T-helper 2 cell treated with Interferon-gamma antibody and Interleukin-4, amounts not matched to agents 5 μg/mL and 100 μg/mL, for 36 hours (primary cell): Measurements from ENCODE around the gene OCIAD2.
A peak's percentile ranks its signal among the peaks of the same experiment; 100 is the strongest.

Experiments
- DNase-seq: peaks from one replicate; pipeline ENCODE4 v3.0.0; 2021; ENCODE audit warnings: low spot score
- H3K27ac Mint-ChIP-seq: one replicate; pipeline ENCODE4 v1.8.0; 2021; ENCODE audit warnings: mild to moderate bottlenecking, mixed read lengths
- H3K27me3 Mint-ChIP-seq: one replicate; pipeline ENCODE4 v1.8.0; 2021; ENCODE audit warnings: low read depth, mixed read lengths
- H3K36me3 Mint-ChIP-seq: one replicate; pipeline ENCODE4 v1.8.0; 2021; ENCODE audit warnings: low read depth, mixed read lengths
- H3K4me1 Mint-ChIP-seq: one replicate; pipeline ENCODE4 v1.8.0; 2021; ENCODE audit warnings: low read depth, mixed read lengths
- H3K4me3 Mint-ChIP-seq: one replicate; pipeline ENCODE4 v1.8.0; 2022; ENCODE audit warnings: mild to moderate bottlenecking, moderate library complexity, mixed read lengths
- H3K9me3 Mint-ChIP-seq: one replicate; pipeline ENCODE4 v1.8.0; 2021; ENCODE audit warnings: mixed read lengths

OCIAD2 gene, protein sequence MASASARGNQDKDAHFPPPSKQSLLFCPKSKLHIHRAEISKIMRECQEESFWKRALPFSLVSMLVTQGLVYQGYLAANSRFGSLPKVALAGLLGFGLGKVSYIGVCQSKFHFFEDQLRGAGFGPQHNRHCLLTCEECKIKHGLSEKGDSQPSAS

DNA sequence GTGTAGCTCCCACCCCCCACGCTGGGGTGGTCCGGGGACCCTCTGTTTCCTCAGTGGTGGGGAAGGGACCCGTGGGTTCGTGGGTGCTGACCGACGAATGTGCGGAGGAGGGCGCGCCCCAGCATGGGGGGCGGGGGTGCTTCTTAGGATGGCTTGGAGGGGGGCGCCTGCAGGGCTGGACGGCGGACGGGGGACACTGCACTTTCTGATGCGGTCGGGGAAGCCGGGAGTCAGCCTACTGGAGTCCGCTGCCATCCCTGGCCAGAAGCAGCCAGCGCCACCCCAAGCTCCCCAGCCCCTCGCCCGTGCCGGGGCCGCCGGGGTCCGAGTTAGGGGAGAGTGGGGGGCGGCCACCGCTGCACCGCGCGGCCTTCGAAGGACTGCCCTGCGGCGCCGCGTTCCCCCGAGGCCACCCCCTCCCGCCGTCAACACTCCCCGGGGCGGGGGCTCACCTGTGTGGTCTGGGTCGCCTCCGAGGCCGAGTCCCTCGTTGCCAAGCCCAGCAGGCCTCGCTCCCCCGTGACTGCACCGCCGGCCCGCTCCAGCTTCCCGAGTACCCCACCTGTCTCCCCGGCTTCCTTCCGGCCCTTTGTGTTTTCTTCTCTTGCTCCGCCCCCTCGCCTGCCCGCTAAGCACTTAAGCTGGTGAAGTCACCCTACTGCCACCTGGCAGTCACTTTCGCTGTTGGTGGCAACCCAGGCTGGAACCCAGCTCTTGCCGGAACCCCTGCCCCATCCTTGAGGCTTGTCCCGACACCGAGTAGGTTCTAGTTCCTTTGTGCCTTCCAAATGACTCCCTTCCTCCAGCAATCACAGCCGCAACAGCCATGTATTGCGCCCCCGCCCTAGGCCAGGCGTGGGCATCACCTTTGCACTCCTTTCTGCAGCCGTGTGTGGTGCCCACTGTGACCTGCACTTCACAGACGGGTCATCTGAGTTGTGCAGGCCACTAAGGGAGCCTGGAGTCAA lies at the start of gene OCIAD2:
Gene OCIAD2 (minus strand): TSS at position 569 of the 968 bp plus-strand sequence. CDS start 2,225 bp downstream, outside the sequence.
- no peaks in the 10 kb centered on the region for H3K27me3 Mint-ChIP-seq
- peaks cover 22% of the 10 kb centered on the region for H3K36me3 Mint-ChIP-seq
- peak within 1 kb of the TSS; percentile 93 for H3K4me3 Mint-ChIP-seq
- peak within 1 kb of the TSS; percentile 89 for H3K27ac Mint-ChIP-seq
- H3K4me1 Mint-ChIP-seq: peaks cover 28% of the 10 kb centered on the region
- no peaks in the 10 kb centered on the region for H3K9me3 Mint-ChIP-seq
- peak; percentile 72 for DNase-seq

DNA sequence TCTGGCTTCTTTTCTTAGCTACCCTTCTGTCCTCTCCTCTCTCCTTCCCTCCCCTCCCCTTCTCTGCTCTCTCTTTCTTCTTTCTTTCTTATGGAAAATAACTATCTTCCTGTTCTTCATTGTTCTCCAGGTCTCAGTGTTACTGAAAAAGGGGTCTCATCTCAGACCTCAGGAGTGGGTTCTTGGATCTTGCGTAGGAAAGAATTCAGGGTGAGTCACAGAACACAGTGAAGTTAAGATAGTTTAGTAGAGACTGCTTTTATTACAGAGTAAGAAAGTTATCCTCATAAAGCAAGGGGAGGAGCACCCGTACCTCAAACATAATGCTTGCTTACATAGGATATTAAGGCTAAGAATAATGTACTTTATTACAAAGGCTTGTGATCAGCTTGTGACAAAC lies 47.7 kb upstream of the OCIAD2 start:
- H3K4me3 Mint-ChIP-seq: no peak overlapping the region
- H3K4me1 Mint-ChIP-seq: no peaks in the 10 kb centered on the region
- no peaks in the 10 kb centered on the region for H3K36me3 Mint-ChIP-seq
- H3K27ac Mint-ChIP-seq: no peak overlapping the region
- H3K27me3 Mint-ChIP-seq: peaks cover 6% of the 10 kb centered on the region
- no peak for DNase-seq
- no peaks in the 10 kb centered on the region for H3K9me3 Mint-ChIP-seq

DNA sequence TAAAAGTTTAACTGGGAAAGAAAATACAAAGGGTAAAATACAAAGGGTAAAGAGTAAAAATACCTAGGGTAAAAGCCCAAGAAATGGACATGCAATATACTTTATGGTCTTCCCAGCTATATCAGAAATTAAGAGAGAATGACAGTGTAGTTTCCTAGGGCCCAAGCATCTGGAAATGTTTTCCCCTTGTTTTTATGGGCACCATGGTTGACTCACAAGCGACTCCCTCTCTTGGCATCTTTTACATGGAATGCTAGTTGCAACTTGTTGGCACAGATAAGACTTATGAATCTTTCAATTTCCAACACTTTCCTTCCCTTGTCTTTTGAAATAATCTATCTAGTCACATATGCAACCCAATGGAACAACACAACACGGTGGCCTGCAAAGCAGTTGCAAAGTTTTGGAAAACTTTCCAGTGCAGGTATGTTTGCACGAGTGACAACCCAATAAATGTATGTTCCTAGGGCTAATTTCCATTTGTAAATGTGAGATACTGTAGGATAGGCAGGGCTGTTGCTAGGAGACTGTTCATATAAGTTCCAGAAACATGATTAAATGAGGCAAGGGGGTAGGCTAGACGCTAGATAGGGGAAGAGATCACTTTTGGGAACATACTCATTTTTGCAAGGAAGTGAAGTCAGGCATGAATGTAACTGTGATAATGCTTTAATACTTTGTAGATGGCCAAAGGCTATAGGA lies 43.1 kb upstream of the OCIAD2 start:
- Mint-ChIP-seq H3K36me3 (no peaks in the 10 kb centered on the region), H3K9me3 (no peaks in the 10 kb centered on the region), H3K27ac (no peak overlapping the region), H3K27me3 (peaks cover 7% of the 10 kb centered on the region), H3K4me3 (no peak overlapping the region), H3K4me1 (peaks cover 1% of the 10 kb centered on the region)
- DNase-seq: no peak

DNA sequence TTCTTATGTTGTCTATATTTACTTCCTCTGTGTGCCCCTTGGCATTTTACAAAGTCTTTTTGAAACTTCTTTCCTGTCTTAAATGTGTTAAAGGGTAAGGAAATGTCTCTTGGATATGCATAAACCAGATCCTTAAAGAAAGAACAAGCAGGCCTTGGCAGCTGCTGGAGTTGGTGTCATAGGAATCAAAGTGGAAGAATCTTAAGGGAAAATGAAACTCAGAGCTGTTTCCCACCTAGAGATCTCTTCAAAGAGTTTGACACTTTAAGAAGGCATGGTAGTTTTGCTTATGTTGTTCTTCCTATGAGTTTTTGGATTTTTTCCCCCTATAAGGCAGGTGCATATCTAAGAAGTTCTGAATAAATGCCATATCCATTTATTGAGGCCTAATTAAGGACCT lies 42.5 kb upstream of the OCIAD2 start:
- Mint-ChIP-seq H3K4me3 (no peak overlapping the region), H3K9me3 (no peaks in the 10 kb centered on the region), H3K36me3 (no peaks in the 10 kb centered on the region), H3K27me3 (peaks cover 7% of the 10 kb centered on the region), H3K27ac (no peak overlapping the region), H3K4me1 (peaks cover 5% of the 10 kb centered on the region)
- DNase-seq: no peak

DNA sequence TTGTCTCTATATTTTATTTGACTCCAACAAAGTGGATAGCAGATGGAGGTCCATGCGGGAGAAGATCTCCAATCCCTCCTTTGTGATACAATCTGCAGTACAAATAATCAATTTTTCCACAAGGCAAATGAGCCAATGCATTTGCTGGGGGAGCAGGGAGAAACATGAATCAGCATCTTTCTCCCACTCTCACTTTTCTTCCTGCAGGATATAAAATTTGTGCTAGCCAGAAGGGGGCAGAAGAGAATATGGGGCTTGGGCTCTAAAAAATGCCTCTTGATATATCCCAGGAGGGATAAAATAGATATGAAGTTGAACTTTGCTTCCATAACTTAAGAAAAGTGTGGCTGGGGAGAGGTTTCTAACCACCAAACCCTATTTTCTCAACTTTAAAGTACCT lies 41.2 kb upstream of the OCIAD2 start:
- no peak for DNase-seq
- H3K4me3 Mint-ChIP-seq: no peak overlapping the region
- H3K9me3 Mint-ChIP-seq: no peaks in the 10 kb centered on the region
- no peaks in the 10 kb centered on the region for H3K36me3 Mint-ChIP-seq
- H3K4me1 Mint-ChIP-seq: peaks cover 5% of the 10 kb centered on the region
- H3K27ac Mint-ChIP-seq: no peak overlapping the region
- H3K27me3 Mint-ChIP-seq: peaks cover 12% of the 10 kb centered on the region

DNA sequence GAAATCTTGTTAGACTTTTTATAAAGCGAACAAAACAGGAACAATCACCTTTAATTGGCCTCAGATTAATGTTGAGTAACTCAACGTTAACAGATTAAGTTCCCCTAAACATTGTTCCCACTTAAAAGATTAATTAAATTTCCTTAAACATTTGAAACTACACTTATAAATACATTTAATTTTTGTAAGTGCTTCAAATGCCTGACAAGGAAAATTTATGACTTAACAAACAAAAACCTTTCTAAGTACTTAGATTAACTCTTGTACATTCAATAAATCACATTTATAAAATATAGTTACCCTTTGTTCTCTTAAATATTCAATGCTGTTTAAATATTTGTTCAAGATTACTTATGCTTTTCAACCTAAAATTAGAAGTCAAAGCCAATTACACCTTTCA lies 39.4 kb upstream of the OCIAD2 start:
- Mint-ChIP-seq H3K4me3 (no peak overlapping the region), H3K27me3 (peaks cover 17% of the 10 kb centered on the region), H3K27ac (no peak overlapping the region), H3K36me3 (no peaks in the 10 kb centered on the region), H3K9me3 (no peaks in the 10 kb centered on the region), H3K4me1 (peaks cover 5% of the 10 kb centered on the region)
- no peak for DNase-seq

DNA sequence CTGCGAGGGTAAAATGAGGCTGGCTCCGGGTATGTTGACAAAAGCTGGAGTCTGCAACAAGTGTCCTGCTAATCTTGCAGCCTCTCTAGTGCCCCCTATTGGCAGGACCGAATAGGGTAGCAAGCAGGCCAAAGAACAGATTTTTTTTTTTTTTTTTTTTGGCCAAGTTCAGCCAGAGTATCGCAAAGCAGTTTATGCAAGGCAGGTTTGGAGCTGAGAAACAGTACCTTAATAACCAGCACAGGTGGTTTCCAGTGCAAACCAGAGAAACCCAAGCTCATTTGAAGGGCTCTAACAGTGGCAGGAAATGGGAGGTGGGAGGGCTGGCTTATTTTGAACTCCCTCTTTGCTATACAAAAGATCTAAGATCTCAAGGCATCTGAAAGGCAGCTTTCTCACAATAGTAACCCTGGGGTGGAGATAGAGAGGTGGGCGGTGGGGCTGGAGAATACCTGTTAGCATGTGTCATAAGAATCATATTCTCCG lies 38.2 kb upstream of the OCIAD2 start:
- peak; percentile 15 for DNase-seq
- H3K4me3 Mint-ChIP-seq: no peak overlapping the region
- H3K27me3 Mint-ChIP-seq: peaks cover 18% of the 10 kb centered on the region
- peaks cover 5% of the 10 kb centered on the region for H3K4me1 Mint-ChIP-seq
- H3K27ac Mint-ChIP-seq: no peak overlapping the region
- no peaks in the 10 kb centered on the region for H3K36me3 Mint-ChIP-seq
- H3K9me3 Mint-ChIP-seq: no peaks in the 10 kb centered on the region

DNA sequence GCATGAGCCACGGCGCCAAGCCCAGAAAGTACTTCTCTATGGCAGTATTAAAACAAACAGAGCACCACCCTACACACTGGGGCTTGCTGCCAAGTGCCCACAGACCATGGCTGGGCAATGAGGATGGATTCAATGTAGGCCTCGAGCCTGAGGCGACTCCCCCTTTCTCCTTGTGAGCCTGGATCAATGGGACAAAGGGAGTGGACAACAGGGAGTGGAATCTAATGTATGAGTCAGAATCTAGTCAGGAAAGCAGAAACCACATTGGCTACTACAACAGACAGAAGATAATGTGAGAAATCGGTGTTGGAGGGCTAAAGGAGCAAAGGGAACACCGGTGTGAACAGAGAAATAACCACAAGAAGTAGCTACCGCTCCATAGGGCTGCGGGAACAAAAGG lies 37.7 kb upstream of the OCIAD2 start:
- Mint-ChIP-seq H3K9me3 (no peaks in the 10 kb centered on the region), H3K4me1 (peaks cover 5% of the 10 kb centered on the region), H3K36me3 (no peaks in the 10 kb centered on the region), H3K4me3 (no peak overlapping the region), H3K27ac (no peak overlapping the region), H3K27me3 (peaks cover 17% of the 10 kb centered on the region)
- no peak for DNase-seq

DNA sequence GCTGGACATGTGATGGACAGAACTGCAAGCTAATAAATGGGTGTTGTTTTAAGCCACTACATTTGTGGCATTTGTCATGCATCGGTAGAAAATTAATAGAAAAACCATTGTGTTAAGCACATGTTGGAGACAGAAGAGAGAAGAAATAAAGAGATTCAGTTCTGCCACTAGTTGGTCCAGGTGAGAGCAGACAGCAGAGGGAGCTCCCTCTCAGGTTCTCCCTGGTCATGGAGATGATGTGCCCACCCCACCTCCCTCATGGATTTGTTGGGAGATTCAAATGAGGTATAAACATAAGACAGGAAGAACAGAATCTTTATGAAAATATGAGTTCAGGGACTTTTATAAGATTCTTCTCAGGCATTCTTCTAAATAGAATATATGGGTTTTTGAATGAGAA lies 36.8 kb upstream of the OCIAD2 start:
- no peak overlapping the region for H3K27ac Mint-ChIP-seq
- DNase-seq: no peak
- H3K9me3 Mint-ChIP-seq: no peaks in the 10 kb centered on the region
- H3K4me1 Mint-ChIP-seq: peaks cover 3% of the 10 kb centered on the region
- H3K27me3 Mint-ChIP-seq: peaks cover 15% of the 10 kb centered on the region
- no peaks in the 10 kb centered on the region for H3K36me3 Mint-ChIP-seq
- H3K4me3 Mint-ChIP-seq: no peak overlapping the region

DNA sequence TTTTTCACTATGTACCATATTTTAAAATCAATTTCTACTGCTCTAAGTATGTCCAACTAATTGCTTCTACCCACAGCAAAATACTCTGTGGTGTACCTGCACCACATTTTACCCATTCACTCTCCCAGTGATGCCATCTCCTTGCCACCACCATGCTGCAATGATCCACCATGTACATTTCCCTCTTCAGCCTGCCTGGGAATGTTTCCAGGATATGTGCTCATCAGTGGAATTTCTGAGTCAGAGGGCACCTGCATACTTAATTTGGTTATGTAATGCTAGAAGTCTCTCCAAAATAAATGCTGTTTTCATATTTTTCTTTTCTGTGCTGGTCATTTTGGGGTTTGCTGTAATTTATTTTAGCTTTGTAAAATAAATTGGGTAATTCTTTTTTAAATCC lies 33.2 kb upstream of the OCIAD2 start:
- H3K27me3 Mint-ChIP-seq: peaks cover 15% of the 10 kb centered on the region
- peaks cover 3% of the 10 kb centered on the region for H3K4me1 Mint-ChIP-seq
- no peaks in the 10 kb centered on the region for H3K9me3 Mint-ChIP-seq
- no peaks in the 10 kb centered on the region for H3K36me3 Mint-ChIP-seq
- no peak for DNase-seq
- no peak overlapping the region for H3K4me3 Mint-ChIP-seq
- H3K27ac Mint-ChIP-seq: no peak overlapping the region

DNA sequence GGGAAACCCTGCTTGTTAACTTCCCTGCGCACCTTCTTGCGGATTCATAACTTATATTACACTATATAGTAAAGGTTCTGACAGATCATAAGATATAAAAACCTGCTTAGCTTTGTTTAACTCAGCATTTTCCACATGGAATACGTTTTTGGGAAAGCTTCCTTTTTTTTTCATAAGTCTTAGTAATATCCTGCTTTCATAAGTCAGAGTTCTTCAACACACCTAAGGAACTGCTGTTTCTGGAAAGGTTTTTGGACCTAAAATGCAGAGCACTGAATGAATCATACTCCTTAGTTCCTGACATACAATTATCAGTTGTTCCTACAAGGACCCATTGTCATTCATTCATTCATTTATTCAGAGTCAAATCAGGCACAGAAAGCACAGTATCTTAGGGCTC lies 32.3 kb upstream of the OCIAD2 start:
- no peak overlapping the region for H3K27ac Mint-ChIP-seq
- no peak for DNase-seq
- no peaks in the 10 kb centered on the region for H3K4me1 Mint-ChIP-seq
- H3K4me3 Mint-ChIP-seq: no peak overlapping the region
- no peaks in the 10 kb centered on the region for H3K36me3 Mint-ChIP-seq
- H3K9me3 Mint-ChIP-seq: no peaks in the 10 kb centered on the region
- peaks cover 15% of the 10 kb centered on the region for H3K27me3 Mint-ChIP-seq

DNA sequence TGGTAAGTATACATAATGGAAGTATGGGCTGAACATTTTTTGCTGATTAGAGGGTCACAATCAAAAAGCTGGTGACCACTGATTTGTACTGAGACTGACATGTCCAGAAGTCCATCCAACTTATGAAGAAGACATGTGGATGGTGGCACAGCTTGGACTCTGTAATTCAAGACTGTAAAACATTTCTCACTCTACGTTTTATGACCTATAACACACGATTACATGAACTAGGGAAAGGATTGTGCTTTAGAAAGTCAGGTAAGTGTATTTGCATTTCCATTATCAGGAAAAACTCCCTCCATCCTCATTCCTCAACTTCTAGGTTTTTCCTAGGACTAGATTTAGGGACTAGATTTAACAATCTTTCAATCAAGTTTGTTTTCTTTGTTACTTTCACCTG lies 30.5 kb upstream of the OCIAD2 start:
- no peak overlapping the region for H3K4me3 Mint-ChIP-seq

DNA sequence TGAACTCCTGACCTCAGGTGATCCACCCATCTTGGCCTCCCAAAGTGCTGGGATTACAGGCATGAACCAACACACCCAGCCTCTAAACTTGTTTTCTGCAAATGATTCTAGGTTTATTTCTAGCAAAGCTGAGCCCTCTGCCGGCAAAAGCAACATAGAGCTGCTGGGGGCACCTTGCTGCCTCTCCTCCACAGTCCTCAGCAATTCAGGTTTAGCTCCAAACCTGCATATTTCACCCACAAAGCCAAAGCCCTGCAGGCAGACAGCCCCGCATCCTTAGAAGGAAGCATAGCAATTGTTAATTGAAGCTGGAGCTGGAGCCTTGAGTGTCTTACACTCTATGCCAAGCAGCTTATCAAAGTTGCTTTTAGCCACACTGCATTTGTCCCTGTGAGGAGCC lies 24.9 kb upstream of the OCIAD2 start:
- Mint-ChIP-seq H3K4me3 (no peak overlapping the region), H3K9me3 (no peaks in the 10 kb centered on the region), H3K27me3 (no peaks in the 10 kb centered on the region), H3K4me1 (no peaks in the 10 kb centered on the region), H3K36me3 (no peaks in the 10 kb centered on the region), H3K27ac (no peak overlapping the region)
- DNase-seq: no peak

More for the DNA sequence above, 30.5 kb upstream of the OCIAD2 start:
- Mint-ChIP-seq H3K27me3 (peaks cover 10% of the 10 kb centered on the region), H3K36me3 (no peaks in the 10 kb centered on the region), H3K4me1 (no peaks in the 10 kb centered on the region), H3K9me3 (no peaks in the 10 kb centered on the region), H3K27ac (no peak overlapping the region)
- no peak for DNase-seq

DNA sequence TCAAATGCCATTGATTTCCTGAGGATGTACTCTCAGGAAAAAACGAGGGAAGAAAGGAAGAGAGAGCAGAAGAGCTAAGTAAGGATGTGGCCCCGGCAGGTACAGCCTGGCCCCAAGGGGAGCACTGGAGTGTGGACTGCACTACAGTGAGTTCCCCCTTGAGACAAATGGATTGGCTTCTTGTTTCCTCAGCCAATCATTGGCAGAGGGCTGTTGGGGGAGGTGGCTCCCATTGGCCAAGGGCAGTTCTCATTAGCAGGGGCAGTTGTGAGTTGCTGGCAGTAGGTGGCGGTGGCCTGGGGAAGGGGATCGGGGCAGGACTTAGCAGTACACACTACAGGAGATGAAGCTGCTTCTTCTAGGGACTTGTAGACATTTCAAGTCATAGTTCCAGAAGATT lies 24.1 kb upstream of the OCIAD2 start:
- Mint-ChIP-seq H3K27ac (no peak overlapping the region), H3K9me3 (no peaks in the 10 kb centered on the region), H3K27me3 (no peaks in the 10 kb centered on the region), H3K36me3 (no peaks in the 10 kb centered on the region), H3K4me1 (no peaks in the 10 kb centered on the region), H3K4me3 (no peak overlapping the region)
- no peak for DNase-seq
